HEK293 (cell line): ENCODE data around the gene PLCL2.

Source experiments
- ZFP37 ChIP-seq: fragments of 450-650 bp; formaldehyde crosslinking; IDR thresholded peaks from 2 replicates; pipeline ENCODE4 v1.5.1; 2016; ENCODE audit warnings: missing biosample characterization, missing genetic modification characterization
- ZNF155 ChIP-seq: fragments of 450-650 bp; formaldehyde crosslinking; IDR thresholded peaks from 2 replicates; pipeline ENCODE4 v1.5.1; 2016; ENCODE audit warnings: missing biosample characterization, missing genetic modification characterization
- ZNF350 ChIP-seq: fragments of 450-650 bp; formaldehyde crosslinking; IDR thresholded peaks from 2 replicates; pipeline ENCODE4 v1.5.0; 2017; ENCODE audit warnings: missing biosample characterization, mild to moderate bottlenecking, missing genetic modification characterization
- ZNF585B ChIP-seq: fragments of 450-650 bp; formaldehyde crosslinking; IDR thresholded peaks from 2 replicates; pipeline ENCODE4 v1.5.1; 2016; ENCODE audit warnings: missing biosample characterization, missing genetic modification characterization
- ZNF654 ChIP-seq: fragments of 450-650 bp; formaldehyde crosslinking; IDR thresholded peaks from 2 replicates; pipeline ENCODE4 v1.5.1; 2016; ENCODE audit warnings: low read depth, missing biosample characterization, missing genetic modification characterization
- ZNF792 ChIP-seq: fragments of 450-650 bp; formaldehyde crosslinking; IDR thresholded peaks from 2 replicates; pipeline ENCODE4 v1.5.1; 2016; ENCODE audit warnings: missing biosample characterization, missing genetic modification characterization
- ZSCAN30 ChIP-seq: fragments of 450-650 bp; IDR thresholded peaks from 2 replicates; pipeline ENCODE4 v1.5.1; 2018; ENCODE audit warnings: missing biosample characterization, mild to moderate bottlenecking, missing genetic modification characterization, moderate library complexity
- TF ChIP-seq, protein P1 (sequence below): fragments of 450-650 bp; formaldehyde crosslinking; IDR thresholded peaks from 2 replicates; pipeline ENCODE4; 2016; ENCODE audit warnings: missing biosample characterization, missing genetic modification characterization
- TF ChIP-seq, protein P2 (sequence below): fragments of 450-650 bp; formaldehyde crosslinking; IDR thresholded peaks from 2 replicates; pipeline ENCODE4 v1.5.1; 2016; ENCODE audit warnings: missing biosample characterization, missing genetic modification characterization
- TF ChIP-seq, protein P3 (sequence below): fragments of 450-650 bp; formaldehyde crosslinking; IDR thresholded peaks from 2 replicates; pipeline ENCODE4 v1.5.1; 2016; ENCODE audit warnings: missing biosample characterization, missing genetic modification characterization
- TF ChIP-seq, protein P4 (sequence below): fragments of 450-650 bp; formaldehyde crosslinking; IDR thresholded peaks from 2 replicates; pipeline ENCODE4 v1.5.1; 2017; ENCODE audit warnings: missing biosample characterization, missing genetic modification characterization
- TF ChIP-seq, protein P5 (sequence below): fragments of 450-650 bp; formaldehyde crosslinking; IDR thresholded peaks from 2 replicates; pipeline ENCODE4 v1.5.1; 2016; ENCODE audit warnings: missing biosample characterization, missing genetic modification characterization
- TF ChIP-seq, protein P6 (sequence below): fragments of 450-650 bp; formaldehyde crosslinking; IDR thresholded peaks from 2 replicates; pipeline ENCODE4 v1.5.1; 2017; ENCODE audit warnings: missing biosample characterization, missing genetic modification characterization
- TF ChIP-seq, protein P7 (sequence below): sonication (generic); formaldehyde crosslinking; IDR thresholded peaks from 2 replicates; pipeline ENCODE4 v1.8.1; 2022; ENCODE audit warnings: mild to moderate bottlenecking, moderate library complexity, missing genetic modification reagents

DNA sequence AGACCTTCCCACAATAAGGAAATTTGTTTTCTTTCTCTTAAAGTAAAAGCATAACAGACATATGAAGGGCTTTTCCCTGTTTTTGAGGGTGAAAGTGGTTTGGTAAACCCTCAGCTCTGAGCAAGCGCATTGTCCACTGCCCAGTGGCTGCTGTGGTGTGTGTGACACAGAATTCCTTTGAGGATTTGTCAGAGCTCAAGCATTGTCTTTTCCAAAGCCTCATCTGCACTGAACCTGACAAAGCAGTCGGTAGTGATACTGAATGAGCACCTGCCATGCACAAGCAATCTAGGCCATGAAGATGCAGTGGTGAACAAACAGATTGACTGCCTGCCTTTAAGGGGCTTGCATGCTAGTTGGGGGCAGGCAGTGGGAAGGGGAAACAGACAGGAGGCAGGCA, 128.3 kb downstream of the PLCL2 start:
- no peak for TF ChIP-seq ZNF654 (tag by site-specific recombination)
- no peak for TF ChIP-seq ZSCAN30 (tag by site-specific recombination)
- TF ChIP-seq, protein P1, sequence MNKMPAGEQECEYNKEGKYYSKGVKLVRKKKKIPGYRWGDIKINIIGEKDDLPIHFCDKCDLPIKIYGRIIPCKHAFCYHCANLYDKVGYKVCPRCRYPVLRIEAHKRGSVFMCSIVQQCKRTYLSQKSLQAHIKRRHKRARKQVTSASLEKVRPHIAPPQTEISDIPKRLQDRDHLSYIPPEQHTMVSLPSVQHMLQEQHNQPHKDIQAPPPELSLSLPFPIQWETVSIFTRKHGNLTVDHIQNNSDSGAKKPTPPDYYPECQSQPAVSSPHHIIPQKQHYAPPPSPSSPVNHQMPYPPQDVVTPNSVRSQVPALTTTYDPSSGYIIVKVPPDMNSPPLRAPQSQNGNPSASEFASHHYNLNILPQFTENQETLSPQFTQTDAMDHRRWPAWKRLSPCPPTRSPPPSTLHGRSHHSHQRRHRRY (tag by site-specific recombination) = no peak
- TF ChIP-seq, protein P2, sequence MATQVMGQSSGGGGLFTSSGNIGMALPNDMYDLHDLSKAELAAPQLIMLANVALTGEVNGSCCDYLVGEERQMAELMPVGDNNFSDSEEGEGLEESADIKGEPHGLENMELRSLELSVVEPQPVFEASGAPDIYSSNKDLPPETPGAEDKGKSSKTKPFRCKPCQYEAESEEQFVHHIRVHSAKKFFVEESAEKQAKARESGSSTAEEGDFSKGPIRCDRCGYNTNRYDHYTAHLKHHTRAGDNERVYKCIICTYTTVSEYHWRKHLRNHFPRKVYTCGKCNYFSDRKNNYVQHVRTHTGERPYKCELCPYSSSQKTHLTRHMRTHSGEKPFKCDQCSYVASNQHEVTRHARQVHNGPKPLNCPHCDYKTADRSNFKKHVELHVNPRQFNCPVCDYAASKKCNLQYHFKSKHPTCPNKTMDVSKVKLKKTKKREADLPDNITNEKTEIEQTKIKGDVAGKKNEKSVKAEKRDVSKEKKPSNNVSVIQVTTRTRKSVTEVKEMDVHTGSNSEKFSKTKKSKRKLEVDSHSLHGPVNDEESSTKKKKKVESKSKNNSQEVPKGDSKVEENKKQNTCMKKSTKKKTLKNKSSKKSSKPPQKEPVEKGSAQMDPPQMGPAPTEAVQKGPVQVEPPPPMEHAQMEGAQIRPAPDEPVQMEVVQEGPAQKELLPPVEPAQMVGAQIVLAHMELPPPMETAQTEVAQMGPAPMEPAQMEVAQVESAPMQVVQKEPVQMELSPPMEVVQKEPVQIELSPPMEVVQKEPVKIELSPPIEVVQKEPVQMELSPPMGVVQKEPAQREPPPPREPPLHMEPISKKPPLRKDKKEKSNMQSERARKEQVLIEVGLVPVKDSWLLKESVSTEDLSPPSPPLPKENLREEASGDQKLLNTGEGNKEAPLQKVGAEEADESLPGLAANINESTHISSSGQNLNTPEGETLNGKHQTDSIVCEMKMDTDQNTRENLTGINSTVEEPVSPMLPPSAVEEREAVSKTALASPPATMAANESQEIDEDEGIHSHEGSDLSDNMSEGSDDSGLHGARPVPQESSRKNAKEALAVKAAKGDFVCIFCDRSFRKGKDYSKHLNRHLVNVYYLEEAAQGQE (tag by site-specific recombination) = no peak
- TF ChIP-seq, protein P3, sequence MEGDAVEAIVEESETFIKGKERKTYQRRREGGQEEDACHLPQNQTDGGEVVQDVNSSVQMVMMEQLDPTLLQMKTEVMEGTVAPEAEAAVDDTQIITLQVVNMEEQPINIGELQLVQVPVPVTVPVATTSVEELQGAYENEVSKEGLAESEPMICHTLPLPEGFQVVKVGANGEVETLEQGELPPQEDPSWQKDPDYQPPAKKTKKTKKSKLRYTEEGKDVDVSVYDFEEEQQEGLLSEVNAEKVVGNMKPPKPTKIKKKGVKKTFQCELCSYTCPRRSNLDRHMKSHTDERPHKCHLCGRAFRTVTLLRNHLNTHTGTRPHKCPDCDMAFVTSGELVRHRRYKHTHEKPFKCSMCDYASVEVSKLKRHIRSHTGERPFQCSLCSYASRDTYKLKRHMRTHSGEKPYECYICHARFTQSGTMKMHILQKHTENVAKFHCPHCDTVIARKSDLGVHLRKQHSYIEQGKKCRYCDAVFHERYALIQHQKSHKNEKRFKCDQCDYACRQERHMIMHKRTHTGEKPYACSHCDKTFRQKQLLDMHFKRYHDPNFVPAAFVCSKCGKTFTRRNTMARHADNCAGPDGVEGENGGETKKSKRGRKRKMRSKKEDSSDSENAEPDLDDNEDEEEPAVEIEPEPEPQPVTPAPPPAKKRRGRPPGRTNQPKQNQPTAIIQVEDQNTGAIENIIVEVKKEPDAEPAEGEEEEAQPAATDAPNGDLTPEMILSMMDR (tag by site-specific recombination) = no peak
- TF ChIP-seq ZNF792 (tag by site-specific recombination) = no peak
- TF ChIP-seq, protein P4, sequence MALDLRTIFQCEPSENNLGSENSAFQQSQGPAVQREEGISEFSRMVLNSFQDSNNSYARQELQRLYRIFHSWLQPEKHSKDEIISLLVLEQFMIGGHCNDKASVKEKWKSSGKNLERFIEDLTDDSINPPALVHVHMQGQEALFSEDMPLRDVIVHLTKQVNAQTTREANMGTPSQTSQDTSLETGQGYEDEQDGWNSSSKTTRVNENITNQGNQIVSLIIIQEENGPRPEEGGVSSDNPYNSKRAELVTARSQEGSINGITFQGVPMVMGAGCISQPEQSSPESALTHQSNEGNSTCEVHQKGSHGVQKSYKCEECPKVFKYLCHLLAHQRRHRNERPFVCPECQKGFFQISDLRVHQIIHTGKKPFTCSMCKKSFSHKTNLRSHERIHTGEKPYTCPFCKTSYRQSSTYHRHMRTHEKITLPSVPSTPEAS = no peak
- TF ChIP-seq, protein P5, sequence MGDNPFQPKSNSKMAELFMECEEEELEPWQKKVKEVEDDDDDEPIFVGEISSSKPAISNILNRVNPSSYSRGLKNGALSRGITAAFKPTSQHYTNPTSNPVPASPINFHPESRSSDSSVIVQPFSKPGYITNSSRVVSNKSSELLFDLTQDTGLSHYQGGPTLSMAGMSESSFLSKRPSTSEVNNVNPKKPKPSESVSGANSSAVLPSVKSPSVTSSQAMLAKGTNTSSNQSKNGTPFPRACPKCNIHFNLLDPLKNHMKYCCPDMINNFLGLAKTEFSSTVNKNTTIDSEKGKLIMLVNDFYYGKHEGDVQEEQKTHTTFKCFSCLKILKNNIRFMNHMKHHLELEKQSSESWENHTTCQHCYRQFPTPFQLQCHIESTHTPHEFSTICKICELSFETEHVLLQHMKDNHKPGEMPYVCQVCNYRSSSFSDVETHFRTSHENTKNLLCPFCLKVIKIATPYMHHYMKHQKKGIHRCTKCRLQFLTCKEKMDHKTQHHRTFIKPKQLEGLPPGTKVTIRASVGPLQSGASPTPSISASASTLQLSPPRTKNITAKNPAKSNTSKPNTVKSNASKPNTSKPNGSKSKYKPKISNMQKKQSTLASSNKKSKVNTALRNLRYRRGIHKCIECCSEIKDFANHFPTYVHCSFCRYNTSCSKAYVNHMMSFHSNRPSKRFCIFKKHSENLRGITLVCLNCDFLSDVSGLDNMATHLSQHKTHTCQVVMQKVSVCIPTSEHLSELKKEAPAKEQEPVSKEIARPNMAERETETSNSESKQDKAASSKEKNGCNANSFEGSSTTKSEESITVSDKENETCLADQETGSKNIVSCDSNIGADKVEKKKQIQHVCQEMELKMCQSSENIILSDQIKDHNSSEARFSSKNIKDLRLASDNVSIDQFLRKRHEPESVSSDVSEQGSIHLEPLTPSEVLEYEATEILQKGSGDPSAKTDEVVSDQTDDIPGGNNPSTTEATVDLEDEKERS = no peak
- TF ChIP-seq ZNF350 (tag by site-specific recombination) = no peak
- no peak for TF ChIP-seq ZNF155 (tag by site-specific recombination)
- TF ChIP-seq ZFP37 (tag by site-specific recombination) = no peak
- no peak for TF ChIP-seq ZNF585B (tag by site-specific recombination)
- TF ChIP-seq, protein P6, sequence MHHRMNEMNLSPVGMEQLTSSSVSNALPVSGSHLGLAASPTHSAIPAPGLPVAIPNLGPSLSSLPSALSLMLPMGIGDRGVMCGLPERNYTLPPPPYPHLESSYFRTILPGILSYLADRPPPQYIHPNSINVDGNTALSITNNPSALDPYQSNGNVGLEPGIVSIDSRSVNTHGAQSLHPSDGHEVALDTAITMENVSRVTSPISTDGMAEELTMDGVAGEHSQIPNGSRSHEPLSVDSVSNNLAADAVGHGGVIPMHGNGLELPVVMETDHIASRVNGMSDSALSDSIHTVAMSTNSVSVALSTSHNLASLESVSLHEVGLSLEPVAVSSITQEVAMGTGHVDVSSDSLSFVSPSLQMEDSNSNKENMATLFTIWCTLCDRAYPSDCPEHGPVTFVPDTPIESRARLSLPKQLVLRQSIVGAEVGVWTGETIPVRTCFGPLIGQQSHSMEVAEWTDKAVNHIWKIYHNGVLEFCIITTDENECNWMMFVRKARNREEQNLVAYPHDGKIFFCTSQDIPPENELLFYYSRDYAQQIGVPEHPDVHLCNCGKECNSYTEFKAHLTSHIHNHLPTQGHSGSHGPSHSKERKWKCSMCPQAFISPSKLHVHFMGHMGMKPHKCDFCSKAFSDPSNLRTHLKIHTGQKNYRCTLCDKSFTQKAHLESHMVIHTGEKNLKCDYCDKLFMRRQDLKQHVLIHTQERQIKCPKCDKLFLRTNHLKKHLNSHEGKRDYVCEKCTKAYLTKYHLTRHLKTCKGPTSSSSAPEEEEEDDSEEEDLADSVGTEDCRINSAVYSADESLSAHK (tag by site-specific recombination) = no peak
- TF ChIP-seq, protein P7, sequence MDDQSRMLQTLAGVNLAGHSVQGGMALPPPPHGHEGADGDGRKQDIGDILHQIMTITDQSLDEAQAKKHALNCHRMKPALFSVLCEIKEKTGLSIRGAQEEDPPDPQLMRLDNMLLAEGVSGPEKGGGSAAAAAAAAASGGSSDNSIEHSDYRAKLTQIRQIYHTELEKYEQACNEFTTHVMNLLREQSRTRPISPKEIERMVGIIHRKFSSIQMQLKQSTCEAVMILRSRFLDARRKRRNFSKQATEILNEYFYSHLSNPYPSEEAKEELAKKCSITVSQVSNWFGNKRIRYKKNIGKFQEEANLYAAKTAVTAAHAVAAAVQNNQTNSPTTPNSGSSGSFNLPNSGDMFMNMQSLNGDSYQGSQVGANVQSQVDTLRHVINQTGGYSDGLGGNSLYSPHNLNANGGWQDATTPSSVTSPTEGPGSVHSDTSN (CRISPR knock-in tag) = no peak
